Peyer's patch (tissue), 4 donors: Measurements from ENCODE around the gene MT1F.

Experiments used
- POLR2A ChIP-seq, 2 donors: fragments of 450-650 bp; IDR thresholded peaks; one replicate each; pipeline ENCODE4 v1.5.1; 2017; ENCODE audit warnings: antibody characterized with exemption in 2 of 2, mild to moderate bottlenecking in 2 of 2, moderate library complexity in 2 of 2
- TF ChIP-seq, protein P1 (sequence below), 6 experiments: fragments of 450-650 bp in 4 of 6; fragments of 200-600 bp in 2 of 6; sonication (generic) in 1 of 6; IDR thresholded peaks; one replicate each; pipeline ENCODE4 v1.5.1; 2017 to 2019; ENCODE audit warnings: antibody characterized with exemption in 6 of 6, mild to moderate bottlenecking in 3 of 6, moderate library complexity in 1 of 6

DNA sequence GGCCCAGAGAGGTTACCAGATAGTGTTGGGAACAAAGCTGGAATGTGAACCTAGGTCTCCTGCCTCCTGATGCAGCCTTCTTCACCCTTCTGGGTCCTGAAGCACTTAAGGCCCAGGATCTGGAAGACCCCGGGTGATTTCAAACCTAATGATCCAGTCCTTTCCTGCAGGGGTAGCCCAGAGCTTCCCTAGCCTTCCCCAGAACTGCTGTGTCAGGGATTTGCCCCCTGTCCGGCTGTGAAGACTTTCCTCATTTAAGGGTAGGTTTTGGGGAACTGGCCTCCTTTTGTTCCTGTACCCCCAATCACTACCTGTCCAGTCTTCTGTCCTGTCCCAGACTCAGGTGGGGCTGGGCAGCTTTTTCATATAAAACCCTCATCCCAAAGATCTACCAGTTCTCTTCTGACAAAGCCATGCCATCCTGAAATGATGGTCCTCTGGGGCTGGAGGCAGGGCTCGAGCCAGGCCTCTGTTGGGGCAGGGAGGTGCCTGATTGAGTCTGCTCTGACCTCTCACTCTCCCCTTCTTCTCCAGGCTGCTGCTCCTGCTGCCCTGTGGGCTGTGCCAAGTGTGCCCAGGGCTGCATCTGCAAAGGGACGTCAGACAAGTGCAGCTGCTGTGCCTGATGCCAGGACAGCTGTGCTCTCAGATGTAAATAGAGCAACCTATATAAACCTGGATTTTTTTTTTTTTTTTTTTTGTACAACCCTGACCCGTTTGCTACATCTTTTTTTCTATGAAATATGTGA lies 25.8 kb downstream of the MT1F start:
- TF ChIP-seq, protein P1, sequence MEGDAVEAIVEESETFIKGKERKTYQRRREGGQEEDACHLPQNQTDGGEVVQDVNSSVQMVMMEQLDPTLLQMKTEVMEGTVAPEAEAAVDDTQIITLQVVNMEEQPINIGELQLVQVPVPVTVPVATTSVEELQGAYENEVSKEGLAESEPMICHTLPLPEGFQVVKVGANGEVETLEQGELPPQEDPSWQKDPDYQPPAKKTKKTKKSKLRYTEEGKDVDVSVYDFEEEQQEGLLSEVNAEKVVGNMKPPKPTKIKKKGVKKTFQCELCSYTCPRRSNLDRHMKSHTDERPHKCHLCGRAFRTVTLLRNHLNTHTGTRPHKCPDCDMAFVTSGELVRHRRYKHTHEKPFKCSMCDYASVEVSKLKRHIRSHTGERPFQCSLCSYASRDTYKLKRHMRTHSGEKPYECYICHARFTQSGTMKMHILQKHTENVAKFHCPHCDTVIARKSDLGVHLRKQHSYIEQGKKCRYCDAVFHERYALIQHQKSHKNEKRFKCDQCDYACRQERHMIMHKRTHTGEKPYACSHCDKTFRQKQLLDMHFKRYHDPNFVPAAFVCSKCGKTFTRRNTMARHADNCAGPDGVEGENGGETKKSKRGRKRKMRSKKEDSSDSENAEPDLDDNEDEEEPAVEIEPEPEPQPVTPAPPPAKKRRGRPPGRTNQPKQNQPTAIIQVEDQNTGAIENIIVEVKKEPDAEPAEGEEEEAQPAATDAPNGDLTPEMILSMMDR (IDR thresholded peaks at IDR 0.05), result no peak
- TF ChIP-seq POLR2A (IDR thresholded peaks at IDR 0.05), result no peak
